H1 (cell line): ENCODE data around the gene MAP4K4. TPM values are rescaled to one million over a fixed set of nuclear protein-coding genes. Genes with fewer than 3 reads are reported as not detected.

Experiments
- CTCF ChIA-PET: fragments of 300-600 bp; sonication (Branson Sonifier 250); formaldehyde crosslinking; loops from one replicate; lab custom pipeline; 2021; ENCODE audit not compliant: partially characterized antibody; lab: Charles Lee
- POLR2A ChIA-PET: fragments of 300-600 bp; sonication (Branson Sonifier 250); formaldehyde crosslinking; loops from one replicate; lab custom pipeline; 2021; ENCODE audit warnings: inconsistent platforms; ENCODE audit not compliant: partially characterized antibody; lab: Charles Lee
- DNase-seq, 2 experiments: peaks; one replicate each; pipeline versions ENCODE4 v3.0.0 to v3.0.0-alpha.2; 2010 to 2022; ENCODE audit warnings: low spot score in 2 of 2, low read depth in 1 of 2, mixed read lengths in 1 of 2
- FAIRE-seq: peaks from 2 replicates; lab custom pipeline; 2011; peaks lifted over from hg19 to GRCh38; lab: Jason Lieb, UNC
- H2AFZ ChIP-seq: 2 replicates; pipeline ENCODE4 v1.8.1; 2012; ENCODE audit warnings: low read length, inconsistent platforms
- H2AK5ac ChIP-seq: 2 replicates; pipeline ENCODE4 v1.6.1; 2013; ENCODE audit warnings: low read depth, low read length
- H2BK120ac ChIP-seq: replicated peaks from 2 replicates; pipeline ENCODE3; 2013; ENCODE audit warnings: low read depth, low read length, inconsistent platforms
- H2BK12ac ChIP-seq: 2 replicates; pipeline ENCODE4 v1.6.1; 2013; ENCODE audit warnings: low read depth, low read length
- H2BK15ac ChIP-seq: 2 replicates; pipeline ENCODE4 v1.6.1; 2013; ENCODE audit warnings: low read length
- H2BK20ac ChIP-seq: 2 replicates; pipeline ENCODE4 v1.6.1; 2013; ENCODE audit warnings: low read length
- H2BK5ac ChIP-seq: 2 replicates; pipeline ENCODE4 v1.6.1; 2013; ENCODE audit warnings: low read depth, low read length
- H3K14ac ChIP-seq: 2 replicates; pipeline ENCODE4 v1.6.1; 2013; ENCODE audit warnings: inconsistent platforms; ENCODE audit not compliant: insufficient read length
- H3K18ac ChIP-seq: 2 replicates; pipeline ENCODE4 v1.6.1; 2013; ENCODE audit warnings: low read length; ENCODE audit errors: extremely low read depth
- H3K23ac ChIP-seq: 2 replicates; pipeline ENCODE4 v1.6.1; 2013; ENCODE audit warnings: inconsistent platforms; ENCODE audit not compliant: insufficient read length
- H3K23me2 ChIP-seq: 2 replicates; pipeline ENCODE4 v1.6.1; 2013; ENCODE audit warnings: low read depth, low read length
- H3K27ac ChIP-seq: 2 replicates; pipeline ENCODE4 v1.6.1; 2011; ENCODE audit warnings: low read depth, low read length, inconsistent platforms
- H3K27me3 ChIP-seq, 4 experiments: replicated peaks in 1 of 4; 1 replicate in 1 of 4; 2 replicates in 3 of 4; pipeline versions ENCODE4 v1.6.1 to v1.8.1; 2011 to 2013; ENCODE audit warnings: low read length in 3 of 4, mild to moderate bottlenecking in 3 of 4, inconsistent platforms in 2 of 4, mixed read lengths in 2 of 4, moderate library complexity in 1 of 4; ENCODE audit not compliant: control insufficient read depth in 3 of 4, insufficient read depth in 3 of 4; ENCODE audit errors: extremely low read depth in 1 of 4
- H3K36me3 ChIP-seq, 4 experiments: 2 replicates each; pipeline versions ENCODE4 v1.6.1 to v1.8.1; 2011 to 2013; ENCODE audit warnings: mild to moderate bottlenecking in 4 of 4, low read length in 3 of 4, moderate library complexity in 2 of 4, control low read depth in 1 of 4, inconsistent platforms in 1 of 4; ENCODE audit not compliant: insufficient read depth in 4 of 4, control insufficient read depth in 2 of 4
- H3K4ac ChIP-seq: replicated peaks from 2 replicates; pipeline ENCODE3; 2013; ENCODE audit warnings: low read length, low read depth, mixed read lengths, inconsistent platforms; ENCODE audit not compliant: insufficient read length
- H3K4me1 ChIP-seq, 4 experiments: replicated peaks in 1 of 4; 1 replicate in 1 of 4; 2 replicates in 3 of 4; pipeline versions ENCODE4 v1.6.1 to v1.8.1; 2011 to 2013; ENCODE audit warnings: low read length in 3 of 4, inconsistent platforms in 2 of 4, mixed read lengths in 1 of 4; ENCODE audit not compliant: insufficient read depth in 4 of 4, control insufficient read depth in 3 of 4
- H3K4me2 ChIP-seq, 2 experiments: 2 replicates each; pipeline versions ENCODE4 v1.6.1 to v1.8.1; 2011 to 2013; ENCODE audit warnings: low read depth in 2 of 2, low read length in 2 of 2, control low read depth in 1 of 2, inconsistent platforms in 1 of 2, mild to moderate bottlenecking in 1 of 2; ENCODE audit not compliant: insufficient read depth in 1 of 2
- H3K4me3 ChIP-seq, 4 experiments: fragments of 200-600, 300-600 bp in 1 of 4; sonication (generic), shearing (Covaris generic), sonication (Bioruptor Twin) in 1 of 4; 2 replicates each; pipeline versions ENCODE4 v1.5.1 to v1.8.1; 2011 to 2016; ENCODE audit warnings: low read length in 4 of 4, low read depth in 3 of 4, control low read depth in 2 of 4, inconsistent platforms in 2 of 4, mild to moderate bottlenecking in 2 of 4, mixed read lengths in 1 of 4, moderate library complexity in 1 of 4; ENCODE audit not compliant: insufficient read depth in 2 of 4; ENCODE audit errors: extremely low read depth in 1 of 4
- H3K56ac ChIP-seq: replicated peaks from 2 replicates; pipeline ENCODE3; 2013; ENCODE audit warnings: low read depth, mild to moderate bottlenecking, mixed read lengths, low read length, inconsistent platforms; ENCODE audit not compliant: insufficient read length
- H3K79me1 ChIP-seq: 2 replicates; pipeline ENCODE4 v1.6.1; 2013; ENCODE audit warnings: low read depth, low read length, control low read depth
- H3K79me2 ChIP-seq, 2 experiments: 2 replicates each; pipeline versions ENCODE4 v1.6.1 to v1.8.1; 2012 to 2013; ENCODE audit warnings: low read length in 2 of 2, mild to moderate bottlenecking in 2 of 2, inconsistent platforms in 1 of 2; ENCODE audit not compliant: insufficient read depth in 2 of 2, control insufficient read depth in 1 of 2
- H3K9ac ChIP-seq, 4 experiments: replicated peaks in 1 of 4; 1 replicate in 1 of 4; 2 replicates in 3 of 4; pipeline versions ENCODE4 v1.6.1 to v1.8.1; 2011 to 2013; ENCODE audit warnings: low read depth in 3 of 4, low read length in 3 of 4, control low read depth in 2 of 4, mild to moderate bottlenecking in 2 of 4, moderate library complexity in 2 of 4, inconsistent platforms in 1 of 4; ENCODE audit errors: extremely low read depth in 1 of 4
- H3K9me3 ChIP-seq, 2 experiments: 2 replicates each; pipeline versions ENCODE4 v1.6.1 to v1.8.1; 2012 to 2013; ENCODE audit warnings: mild to moderate bottlenecking in 2 of 2, moderate library complexity in 2 of 2, control low read depth in 1 of 2, inconsistent platforms in 1 of 2, low read depth in 1 of 2, low read length in 1 of 2, mixed read lengths in 1 of 2; ENCODE audit not compliant: insufficient read depth in 2 of 2
- H4K20me1 ChIP-seq, 2 experiments: replicated peaks in 1 of 2; 2 replicates each; pipeline versions ENCODE3 to v1.8.1; 2011 to 2013; ENCODE audit warnings: inconsistent platforms in 2 of 2, low read length in 2 of 2, mild to moderate bottlenecking in 1 of 2; ENCODE audit not compliant: insufficient read depth in 2 of 2, control insufficient read depth in 1 of 2
- H4K5ac ChIP-seq: 2 replicates; pipeline ENCODE4 v1.6.1; 2013; ENCODE audit warnings: low read length, low read depth, mixed read lengths, inconsistent platforms; ENCODE audit not compliant: insufficient read length
- H4K8ac ChIP-seq: 2 replicates; pipeline ENCODE4 v1.8.0; 2013; ENCODE audit warnings: mild to moderate bottlenecking, moderate library complexity, low read length, inconsistent platforms; ENCODE audit not compliant: insufficient read depth; ENCODE audit errors: extremely low read depth
- H4K91ac ChIP-seq: replicated peaks from 2 replicates; pipeline ENCODE3; 2013; ENCODE audit warnings: low read length, mixed read lengths, inconsistent platforms; ENCODE audit not compliant: insufficient read length
- RXRA ChIP-seq: IDR thresholded peaks from 2 replicates; pipeline ENCODE4 v1.6.1; 2011; ENCODE audit warnings: low read depth, mild to moderate bottlenecking, low read length, moderate library complexity; ENCODE audit not compliant: insufficient read depth
- SIN3A ChIP-seq, 2 experiments: IDR thresholded peaks in 1 of 2; conservative IDR thresholded peaks in 1 of 2; 2 replicates each; pipeline ENCODE4 v1.6.1; 2011 to 2012; ENCODE audit warnings: low read length in 2 of 2, improper control_type of control experiment in 1 of 2, low read depth in 1 of 2, mild to moderate bottlenecking in 1 of 2
- TCF12 ChIP-seq: IDR thresholded peaks from 2 replicates; pipeline ENCODE4 v1.6.1; 2011; ENCODE audit warnings: low read depth, mild to moderate bottlenecking, low read length
- ZNF274 ChIP-seq: IDR thresholded peaks from 2 replicates; pipeline ENCODE4 v1.7.0; 2012; ENCODE audit warnings: low read length, borderline replicate concordance; ENCODE audit errors: extremely low read depth
- WGBS, 2 experiments: shearing (Covaris generic) in 1 of 2; methylation state at CpG; one replicate each; pipeline versions ENCODE4 v1.1.6 to v1.1.7; 2013 to 2015; ENCODE audit warnings: low lambda C conversion rate in 2 of 2, mixed read lengths in 2 of 2, inconsistent platforms in 1 of 2, low coverage in 1 of 2, missing lambda C conversion rate in 1 of 2; ENCODE audit not compliant: insufficient replicate concordance in 2 of 2, insufficient coverage in 1 of 2, insufficient read length in 1 of 2; ENCODE audit errors: extremely low coverage in 1 of 2, missing lambda C conversion rate in 1 of 2; 5-methylcytosine and 5-hydroxymethylcytosine counted together
- polyA plus RNA-seq, 7 experiments: library from polyadenylated mRNA; depleted of rRNA in 3 of 7; stranded (reverse) in 5 of 7; unstranded in 2 of 7; fragments of >200 nt in 5 of 7; fragments of 200-250 nt in 2 of 7; gene quantifications; 1 replicate in 5 of 7; 2 replicates in 1 of 7; 4 replicates in 1 of 7; pipeline versions ENCODE4 v1.2.1 to v1.2.3, GENCODE V29; 2011 to 2013; ENCODE audit warnings: missing spikeins in 2 of 7, mixed read lengths in 2 of 7
- total RNA-seq: library from RNA; stranded (reverse); fragmentation: NEBNext Ultra II Directional; extraction: Animal tissue kit (Norgen Biotek cat#: 25700); gene quantifications from 2 replicates; pipeline ENCODE4 v1.2.1, GENCODE V29; 2021

Gene MAP4K4
- total and polyA plus RNA-seq, 2 of the 8 experiments (the other 6 are each of a cell fraction or from before 2014, with no cell fraction given) = 53.2 to 138 TPM

DNA sequence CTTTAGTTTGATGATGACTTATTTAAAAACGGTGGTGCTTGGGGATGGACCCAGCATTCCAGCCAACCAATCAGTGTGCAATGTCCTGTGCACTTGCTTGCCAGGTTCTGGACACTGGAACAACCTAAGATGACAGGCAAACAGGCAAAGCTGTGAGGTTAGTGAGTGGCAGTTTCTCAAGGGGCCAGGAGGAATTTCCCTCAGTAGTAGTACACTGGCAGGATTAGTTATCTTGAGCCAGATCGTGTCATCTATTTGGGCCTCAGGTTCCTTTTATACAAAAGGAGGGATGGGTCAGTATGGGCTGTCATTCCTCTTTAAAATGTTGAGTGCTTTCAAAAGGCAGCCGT, 26.6 kb downstream of the MAP4K4 start:
- H2BK12ac ChIP-seq = no peak overlapping the region
- H3K4me1 ChIP-seq = peaks cover 0 to 9% (median 3%) of the 10 kb centered on the region in 4 experiments; a peak in 5 of 7 replicates
- H3K9ac ChIP-seq = no peak overlapping the region
- CTCF ChIA-PET = interaction anchor here (0.6 to 3.6 kb wide), 4 partner anchors 13 to 322 kb away, joined by 3 to 12 read pairs (median 4); no protein-coding TSS in a partner anchor
- H3K14ac ChIP-seq = no peak overlapping the region
- POLR2A ChIA-PET = interaction anchor here (1.2 to 1.5 kb wide), 2 partner anchors 14 to 93 kb away, joined by 3 to 4 read pairs; no protein-coding TSS in a partner anchor
- no peak overlapping the region for H2AFZ ChIP-seq
- no peak overlapping the region for H2BK20ac ChIP-seq
- FAIRE-seq (no peak), DNase-seq (no peak)
- no peaks in the 10 kb centered on the region for H3K36me3 ChIP-seq
- no peak overlapping the region for H3K4me3 ChIP-seq
- peaks cover 28% of the 10 kb centered on the region in 2 experiments for H4K20me1 ChIP-seq
- no peak overlapping the region for H3K4me2 ChIP-seq
- no peaks in the 10 kb centered on the region for H3K27me3 ChIP-seq
- H3K23ac ChIP-seq = no peak overlapping the region
- no peak overlapping the region; the same call in 1 of the 2 replicates for H4K8ac ChIP-seq
- no peak overlapping the region for H3K27ac ChIP-seq
- H3K18ac ChIP-seq = no peak overlapping the region
- H4K91ac ChIP-seq = no peak overlapping the region
- H2BK120ac ChIP-seq = no peak overlapping the region
- H3K56ac ChIP-seq = no peak overlapping the region
- no peak overlapping the region for H2AK5ac ChIP-seq
- H2BK15ac ChIP-seq = no peak overlapping the region
- H3K79me2 ChIP-seq = peaks cover 9 to 99% of the 10 kb centered on the region in 2 experiments; a peak in 3 of 4 replicates
- H3K9me3 ChIP-seq = no peaks in the 10 kb centered on the region
- no peak overlapping the region for H3K4ac ChIP-seq
- H4K5ac ChIP-seq = no peak overlapping the region
- H2BK5ac ChIP-seq = no peak overlapping the region
- peaks cover 6% of the 10 kb centered on the region; the same call in 1 of the 2 replicates for H3K79me1 ChIP-seq
- no peaks in the 10 kb centered on the region for H3K23me2 ChIP-seq
- WGBS, 2 experiments = 81% methylated on average over 3 of the region's 3 CpGs; no CpG with 5 or more reads in 1 of the 2 experiments
- no peak for TF ChIP-seq SIN3A (conservative IDR thresholded peaks at IDR 0.05 in 1 of 2, IDR thresholded peaks at IDR 0.05 in 1 of 2; ENCODE audit: low read depth in 1 of 2, low read length in 2 of 2)
- TF ChIP-seq TCF12 = no peak
- no peak for TF ChIP-seq RXRA
- TF ChIP-seq ZNF274 = no peak
